Measurements from ENCODE around the gene OR4C45.
"Not testable (repeated sequence)": the region's sequence is repeated elsewhere in the genome, so short reads cannot be mapped to it uniquely, and the experiment has no call there.

The OR4C45 gene

DNA sequence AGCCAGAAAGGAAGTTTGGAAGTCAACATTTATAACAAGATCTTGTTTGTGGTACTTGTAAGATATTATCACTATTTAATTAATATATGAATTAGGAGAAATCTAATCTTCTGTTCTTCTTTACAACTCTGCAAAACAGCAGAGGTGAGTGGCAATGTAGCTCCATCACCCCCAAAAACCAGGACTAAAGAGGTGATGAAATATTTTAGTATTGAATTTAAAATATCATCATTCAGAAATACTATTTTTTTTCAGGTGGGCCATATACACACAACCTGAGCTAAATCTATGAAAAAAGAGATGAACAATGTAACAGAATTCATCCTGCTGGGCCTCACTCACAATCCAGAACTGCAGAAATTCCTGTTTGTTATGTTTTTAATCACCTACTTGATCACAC lies at the start of gene OR4C45:
Gene OR4C45 (plus strand): TSS at position 301 of the 400 bp plus-strand sequence.
- no peak for DNase-seq (ENCODE audit: low read depth)

DNA sequence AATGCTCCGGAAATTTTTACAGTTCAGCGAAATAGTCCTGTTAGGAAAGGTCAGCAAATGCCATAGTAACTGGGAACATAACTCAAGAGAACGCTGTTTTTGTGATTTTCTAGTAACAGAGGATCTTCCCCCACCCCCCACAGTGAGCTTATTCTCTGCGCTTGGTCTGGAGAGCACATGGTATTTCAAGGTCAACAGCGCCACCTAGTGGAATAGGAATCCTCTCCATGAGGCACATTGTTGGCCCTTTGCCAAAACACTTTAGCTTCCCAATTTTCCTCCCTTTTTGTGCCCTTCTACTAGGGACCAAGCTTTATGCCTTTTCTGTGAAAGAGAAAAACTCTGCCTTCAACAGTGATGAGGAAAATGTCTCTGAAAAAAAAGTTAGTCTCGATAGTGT lies 37.1 kb upstream of the OR4C45 start:
- DNase-seq (ENCODE audit: low read depth): no peak

- no peak for DNase-seq (ENCODE audit: low read depth)
These were observed 2.5 kb upstream of the OR4C45 start for GRCh38 chr11:50030193-50030592.

- DNase-seq (ENCODE audit: low read depth): not testable (repeated sequence)
These were observed 3.6 kb downstream of the OR4C45 start for GRCh38 chr11:50036239-50036638.

DNA sequence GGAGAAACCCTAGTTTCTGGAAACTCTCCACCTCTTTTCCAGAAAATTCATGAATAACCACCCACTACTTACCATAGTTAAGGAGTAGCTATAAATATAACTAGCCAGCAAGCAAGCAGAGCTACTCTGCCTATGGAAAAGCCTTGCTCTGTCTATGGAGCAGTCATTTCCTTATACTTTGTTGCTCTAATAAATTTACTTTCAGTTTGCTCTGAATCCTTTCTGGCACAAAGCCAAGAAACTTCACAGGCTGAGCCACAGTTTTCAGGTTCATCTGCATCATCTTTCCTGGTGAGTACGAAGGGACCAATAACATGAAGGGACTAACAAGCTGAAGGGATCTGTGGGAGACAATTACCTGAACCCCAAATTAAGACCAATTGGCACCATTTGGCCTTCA lies 4.6 kb downstream of the OR4C45 start:
- DNase-seq (ENCODE audit: low read depth): no peak

DNA sequence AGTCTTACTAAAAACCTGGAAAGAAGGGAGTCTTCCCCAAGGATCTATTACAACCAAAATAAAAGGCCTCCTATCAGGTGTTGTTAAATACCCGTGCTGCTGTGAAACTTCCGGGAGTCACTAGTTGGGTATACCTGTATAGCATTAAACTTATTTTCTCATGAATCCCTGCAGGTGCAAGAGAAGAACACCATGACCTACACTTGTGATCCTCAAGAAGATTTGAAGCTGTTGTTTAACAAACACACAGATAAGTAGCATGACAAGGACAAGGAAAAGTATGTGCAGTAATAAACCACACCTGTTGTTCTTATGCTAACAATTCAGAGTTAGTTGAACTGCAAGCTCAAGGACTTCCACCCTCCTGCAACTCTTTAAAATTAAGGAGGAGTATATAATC lies 12.0 kb downstream of the OR4C45 start:
- no peak for DNase-seq (ENCODE audit: low read depth)

- not testable (repeated sequence) for DNase-seq (ENCODE audit: low read depth)
These were observed 30.4 kb downstream of the OR4C45 start for GRCh38 chr11:50063056-50063455.

GRCh38 chr11:50070389-50070788 lies 37.7 kb downstream of the OR4C45 start:
- DNase-seq (ENCODE audit: low read depth): no peak

GRCh38 chr11:50071584-50072225 lies 39.0 kb downstream of the OR4C45 start:
- no peak for DNase-seq (ENCODE audit: low read depth)

DNA sequence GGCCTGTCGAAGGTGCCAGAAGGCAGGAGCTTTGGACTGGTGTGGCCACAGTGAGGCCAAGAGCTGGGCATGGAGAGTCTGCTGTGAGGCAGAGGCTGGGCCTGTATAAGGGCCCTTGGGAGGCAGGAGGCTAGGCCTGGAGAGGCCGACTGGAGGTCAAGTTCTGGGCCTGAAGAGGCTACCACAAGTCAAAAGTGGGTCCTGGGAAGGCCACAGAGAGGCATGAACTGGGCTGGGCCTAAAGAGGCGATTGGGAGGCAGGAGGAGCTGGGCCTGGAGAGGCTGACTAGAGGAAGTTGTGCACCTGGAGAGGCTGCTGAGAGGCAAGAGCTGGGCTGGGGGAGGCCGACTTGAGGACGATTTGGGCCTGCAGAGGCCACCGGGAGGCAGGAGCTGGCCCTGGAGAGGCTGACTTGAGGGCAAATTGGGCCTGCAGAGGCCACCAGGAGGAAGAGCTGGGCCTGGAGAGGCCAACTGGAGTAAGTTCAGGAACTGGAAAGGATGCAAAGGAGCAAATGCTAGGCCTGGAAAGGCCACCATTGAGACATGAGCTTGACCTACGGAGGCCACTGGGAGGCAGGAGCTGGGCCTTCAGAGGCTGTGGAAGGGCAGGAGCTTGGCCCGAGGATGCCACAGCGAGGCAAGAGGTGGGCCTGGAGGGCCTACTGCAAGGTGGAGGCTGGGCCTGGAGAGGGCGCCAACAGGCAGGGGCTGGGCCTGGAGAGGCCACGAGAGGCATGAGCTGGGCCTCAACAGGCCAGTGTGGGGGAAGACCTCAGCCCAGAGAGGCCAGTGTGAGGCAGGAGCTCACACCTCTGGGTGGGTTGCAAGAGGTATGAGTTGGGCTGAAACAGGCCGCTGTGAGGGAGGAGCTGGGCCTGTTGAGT lies 39.8 kb downstream of the OR4C45 start:
- no peak for DNase-seq (ENCODE audit: low read depth)

- DNase-seq (ENCODE audit: low read depth): no peak
These were observed 40.7 kb downstream of the OR4C45 start for GRCh38 chr11:50073113-50074105.

DNA sequence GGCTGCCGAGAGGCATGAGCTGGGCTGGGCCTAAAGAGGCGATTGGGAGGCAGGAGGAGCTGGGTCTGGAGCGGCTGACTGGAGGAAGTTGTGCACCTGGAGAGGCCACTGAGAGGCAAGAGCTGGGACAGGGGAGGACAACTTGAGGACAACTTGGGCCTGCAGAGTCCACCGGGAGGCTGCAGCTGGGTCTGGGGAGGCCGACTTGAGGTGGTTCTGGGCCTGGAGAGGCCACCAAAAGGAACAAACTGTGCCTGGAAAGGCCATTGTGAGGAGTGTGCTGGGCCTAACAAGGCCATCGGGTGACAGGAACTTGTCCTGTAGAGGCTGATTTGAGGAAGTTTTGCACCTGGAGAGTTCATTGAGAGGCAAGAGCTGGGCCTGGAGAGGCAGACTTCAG lies 41.5 kb downstream of the OR4C45 start:
- no peak for DNase-seq (ENCODE audit: low read depth)

DNA sequence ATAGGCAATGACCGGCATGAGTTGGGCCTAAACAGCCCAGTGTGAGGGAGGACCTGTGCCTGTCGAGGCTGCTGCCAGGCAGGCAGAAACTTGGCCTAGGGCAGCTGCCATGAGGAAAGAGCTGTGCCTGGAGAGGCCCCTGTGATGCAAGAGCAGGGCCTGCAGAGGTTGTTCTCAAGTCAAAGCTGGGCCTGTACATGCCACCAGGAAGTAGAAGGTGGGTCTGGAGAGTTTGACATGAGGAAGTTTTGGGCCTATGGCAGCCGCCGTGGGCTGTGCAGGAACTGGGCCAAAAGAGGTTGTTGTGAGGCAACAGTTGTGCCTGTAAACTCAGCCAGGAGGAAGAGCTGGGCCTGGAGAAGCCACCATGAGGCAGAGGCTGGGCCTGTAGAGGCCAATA lies 43.2 kb downstream of the OR4C45 start:
- DNase-seq (ENCODE audit: low read depth): no peak

- DNase-seq (ENCODE audit: low read depth): no peak
These were observed 44.9 kb downstream of the OR4C45 start for GRCh38 chr11:50077526-50077925.

GRCh38 chr11:50078001-50078400 lies 45.3 kb downstream of the OR4C45 start:
- DNase-seq (ENCODE audit: low read depth): no peak

- DNase-seq (ENCODE audit: low read depth): not testable (repeated sequence)
These were observed 46.3 kb downstream of the OR4C45 start for GRCh38 chr11:50078946-50079345.

DNA sequence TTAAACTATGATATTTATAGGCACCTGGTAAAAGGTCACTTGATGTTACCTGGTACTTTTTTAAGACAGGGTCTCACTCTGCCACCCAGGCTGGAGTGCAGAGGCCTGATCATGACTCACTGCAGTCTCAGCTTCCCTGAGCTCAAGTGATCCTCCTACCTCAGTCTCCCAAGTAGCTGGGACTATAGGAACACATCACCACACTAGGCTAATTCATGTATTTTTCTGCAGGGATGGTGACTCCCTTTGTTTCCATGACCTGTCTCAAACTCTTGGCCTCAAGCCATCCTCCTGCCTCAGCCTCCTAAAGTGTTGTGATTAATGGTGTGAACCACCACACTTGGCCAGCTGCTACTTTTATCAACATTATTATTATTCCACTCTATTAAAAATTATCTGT lies 47.6 kb downstream of the OR4C45 start:
- no peak for DNase-seq (ENCODE audit: low read depth)
